Upper lobe of left lung (tissue), 6 donors: ENCODE results near the gene NRXN3. TPM values are rescaled to one million over a fixed set of nuclear protein-coding genes. Genes with fewer than 3 reads are reported as not detected.

Experiments
- ATAC-seq, 2 donors: fragments of 200-7000 bp; cut with Tn5 transposase; one replicate each; pipeline ENCODE4 v1.9.1; 2022; ENCODE audit warnings: mild to moderate bottlenecking in 2 of 2, moderate library complexity in 2 of 2; ENCODE audit not compliant: low FRiP score in 2 of 2
- DNase-seq, 2 donors: peaks; one replicate each; pipeline ENCODE4 v3.0.0-alpha.2; 2019 to 2020
- H3K27ac ChIP-seq, 4 donors: fragments of 200-600 bp; sonication (generic); one replicate each; pipeline ENCODE4 v1.5.1; 2016 to 2019
- H3K27me3 ChIP-seq, 4 donors: fragments of 200-600 bp; sonication (generic); one replicate each; pipeline ENCODE4 v1.5.1; 2017 to 2019
- H3K36me3 ChIP-seq, 4 donors: fragments of 200-600 bp; sonication (generic); one replicate each; pipeline ENCODE4 v1.5.1; 2016 to 2019
- H3K4me1 ChIP-seq, 4 donors: fragments of 200-600 bp; sonication (generic); one replicate each; pipeline ENCODE4 v1.5.1; 2018 to 2019
- H3K4me3 ChIP-seq, 4 donors: fragments of 200-600 bp; sonication (generic); one replicate each; pipeline ENCODE4 v1.5.1; 2017 to 2019; ENCODE audit warnings: mild to moderate bottlenecking in 2 of 4, moderate library complexity in 1 of 4
- H3K9me3 ChIP-seq, 4 donors: fragments of 200-600 bp; sonication (generic); one replicate each; pipeline ENCODE4 v1.5.1; 2018 to 2019
- CTCF ChIP-seq, 6 experiments: fragments of 450-650 bp in 4 of 6; fragments of 200-600 bp in 2 of 6; sonication (generic) in 2 of 6; IDR thresholded peaks; one replicate each; pipeline ENCODE4 v1.5.1; 2016 to 2019; ENCODE audit warnings: antibody characterized with exemption in 6 of 6
- EP300 ChIP-seq, 4 donors: sonication (generic); formaldehyde crosslinking; IDR thresholded peaks; one replicate each; pipeline ENCODE4 v1.5.1; 2017; ENCODE audit warnings: antibody characterized with exemption in 4 of 4, control low read depth in 2 of 4
- POLR2A ChIP-seq, 4 donors: fragments of 450-650 bp; IDR thresholded peaks; one replicate each; pipeline ENCODE4 v1.5.1; 2016 to 2017; ENCODE audit warnings: antibody characterized with exemption in 4 of 4, mild to moderate bottlenecking in 2 of 4
- POLR2AphosphoS5 ChIP-seq, 2 donors: sonication (generic); formaldehyde crosslinking; IDR thresholded peaks; one replicate each; pipeline ENCODE4 v1.5.1; 2017; ENCODE audit warnings: antibody characterized with exemption in 2 of 2
- WGBS, 2 donors: methylation state at CpG; one replicate each; pipeline ENCODE4 v1.1.5; 2017 to 2018; 5-methylcytosine and 5-hydroxymethylcytosine counted together
- total RNA-seq, 6 donors: library from RNA; depleted of rRNA in 4 of 6; stranded (reverse); fragments of >200 nt in 4 of 6; gene quantifications; one replicate each; pipeline versions ENCODE4 v1.1.0 to v1.2.1, GENCODE V29; 2016 to 2021
- donor health status: DM: no; HTN: no; CAD: no; lungs with moderate emphysema.
- donor health status: DM: no; HTN: yes; CAD: no; lungs with severe emphysema.

The NRXN3 gene
- total RNA-seq, 6 donors from 2014 or later = 4.4 to 14.9 (median 7.2) TPM

GRCh38 chr14:78501909-78502308 is 331.7 kb downstream of the NRXN3 start:
- DNase-seq (no peak), ATAC-seq (no peak)
- Histone ChIP-seq H3K4me1 (no peaks in the 10 kb centered on the region), H3K27me3 (no peaks in the 10 kb centered on the region), H3K9me3 (no peaks in the 10 kb centered on the region), H3K36me3 (no peaks in the 10 kb centered on the region), H3K27ac (no peak overlapping the region), H3K4me3 (no peak overlapping the region)
- WGBS, 2 donors = 84 to 88% methylated on average over 4 of the region's 4 CpGs
- TF ChIP-seq CTCF (IDR thresholded peaks at IDR 0.05) = no peak
- TF ChIP-seq EP300 (IDR thresholded peaks at IDR 0.05) = no peak

- no peak for DNase-seq
- Histone ChIP-seq H3K4me3 (no peak overlapping the region), H3K36me3 (no peaks in the 10 kb centered on the region), H3K27ac (no peak overlapping the region), H3K4me1 (no peaks in the 10 kb centered on the region), H3K9me3 (no peaks in the 10 kb centered on the region), H3K27me3 (no peaks in the 10 kb centered on the region)
- WGBS, 2 donors = 74 to 86% methylated on average over 4 of the region's 4 CpGs
- ATAC-seq = no peak
- TF ChIP-seq EP300 (IDR thresholded peaks at IDR 0.05) (no peak), CTCF (IDR thresholded peaks at IDR 0.05) (no peak), POLR2A (IDR thresholded peaks at IDR 0.05) (no peak), POLR2AphosphoS5 (IDR thresholded peaks at IDR 0.05) (no peak)
Measured at GRCh38 chr14:78508023-78508422, 337.9 kb downstream of the NRXN3 start.

- DNase-seq = no peak
- Histone ChIP-seq H3K36me3 (no peaks in the 10 kb centered on the region), H3K4me1 (no peaks in the 10 kb centered on the region), H3K27me3 (no peaks in the 10 kb centered on the region), H3K27ac (no peak overlapping the region), H3K4me3 (no peak overlapping the region), H3K9me3 (no peaks in the 10 kb centered on the region)
- TF ChIP-seq POLR2AphosphoS5 (IDR thresholded peaks at IDR 0.05) (no peak), CTCF (IDR thresholded peaks at IDR 0.05) (no peak), EP300 (IDR thresholded peaks at IDR 0.05) (no peak), POLR2A (IDR thresholded peaks at IDR 0.05) (no peak)
- no peak for ATAC-seq
- whole genome bisulfite sequencing, 2 donors = 66 to 72% methylated on average over 2 of the region's 2 CpGs
Measured at GRCh38 chr14:78509516-78509915, 339.3 kb downstream of the NRXN3 start.

GRCh38 chr14:78512021-78512420 is 341.8 kb downstream of the NRXN3 start:
- Histone ChIP-seq H3K4me1 (no peaks in the 10 kb centered on the region), H3K4me3 (no peak overlapping the region), H3K36me3 (no peaks in the 10 kb centered on the region), H3K27ac (no peak overlapping the region), H3K9me3 (no peaks in the 10 kb centered on the region), H3K27me3 (no peaks in the 10 kb centered on the region)
- no peak for DNase-seq
- TF ChIP-seq CTCF (IDR thresholded peaks at IDR 0.05) = no peak
- TF ChIP-seq POLR2A (IDR thresholded peaks at IDR 0.05) = no peak
- TF ChIP-seq POLR2AphosphoS5 (IDR thresholded peaks at IDR 0.05) = no peak
- TF ChIP-seq EP300 (IDR thresholded peaks at IDR 0.05) = no peak
- no peak for ATAC-seq
- 91 to 96% methylated on average over 2 of the region's 2 CpGs for WGBS, 2 donors

GRCh38 chr14:78519863-78520262 is 349.7 kb downstream of the NRXN3 start:
- Histone ChIP-seq H3K4me3 (no peak overlapping the region), H3K27me3 (no peaks in the 10 kb centered on the region), H3K4me1 (no peaks in the 10 kb centered on the region), H3K36me3 (no peaks in the 10 kb centered on the region), H3K9me3 (no peaks in the 10 kb centered on the region), H3K27ac (no peak overlapping the region)
- ATAC-seq (no peak), DNase-seq (no peak)
- no peak for TF ChIP-seq CTCF (IDR thresholded peaks at IDR 0.05)
- no peak for TF ChIP-seq POLR2AphosphoS5 (IDR thresholded peaks at IDR 0.05)
- no peak for TF ChIP-seq POLR2A (IDR thresholded peaks at IDR 0.05)
- no peak for TF ChIP-seq EP300 (IDR thresholded peaks at IDR 0.05)
